Spleen (tissue), 11 donors: ENCODE results near the gene NT5DC2. TPM values are rescaled to one million over a fixed set of nuclear protein-coding genes. Genes with fewer than 3 reads are reported as not detected.

Source experiments
- DNase-seq: peaks from one replicate; pipeline ENCODE4 v3.0.0-alpha.2; 2020
- H3K27ac ChIP-seq, 8 donors: fragments of 200-600 bp; sonication (generic) in 7 of 8; 1 replicate in 4 of 8; 2 replicates in 4 of 8; pipeline versions ENCODE4 v1.5.0 to v1.8.0; 2016 to 2021; ENCODE audit warnings: inconsistent platforms in 4 of 8, mild to moderate bottlenecking in 4 of 8, moderate library complexity in 1 of 8
- H3K27me3 ChIP-seq, 7 donors: fragments of 200-600 bp; sonication (generic) in 6 of 7; replicated peaks in 1 of 7; 1 replicate in 4 of 7; 2 replicates in 3 of 7; pipeline versions ENCODE4 v1.5.0 to v1.8.0; 2016 to 2021; ENCODE audit warnings: inconsistent platforms in 3 of 7, mild to moderate bottlenecking in 1 of 7
- H3K36me3 ChIP-seq, 6 donors: fragments of 200-600 bp; sonication (generic) in 5 of 6; 1 replicate in 4 of 6; 2 replicates in 2 of 6; pipeline versions ENCODE4 v1.5.0 to v1.8.0; 2016 to 2021; ENCODE audit warnings: inconsistent platforms in 2 of 6
- H3K4me1 ChIP-seq, 6 donors: fragments of 200-600 bp; sonication (generic) in 5 of 6; 1 replicate in 3 of 6; 2 replicates in 3 of 6; pipeline versions ENCODE4 v1.5.0 to v1.8.0; 2016 to 2021; ENCODE audit warnings: inconsistent platforms in 3 of 6
- H3K4me3 ChIP-seq, 8 donors: fragments of 200-600 bp; sonication (generic) in 7 of 8; 1 replicate in 4 of 8; 2 replicates in 4 of 8; pipeline versions ENCODE4 v1.5.0 to v1.8.0; 2016 to 2021; ENCODE audit warnings: inconsistent platforms in 4 of 8, mild to moderate bottlenecking in 4 of 8, moderate library complexity in 2 of 8
- H3K9me3 ChIP-seq, 8 donors: fragments of 200-600 bp; sonication (generic) in 7 of 8; 1 replicate in 4 of 8; 2 replicates in 4 of 8; pipeline versions ENCODE4 v1.5.0 to v1.8.0; 2016 to 2021; ENCODE audit warnings: inconsistent platforms in 4 of 8
- CTCF ChIP-seq, 11 experiments: fragments of 200-600 bp in 7 of 11; fragments of 450-650 bp in 4 of 11; sonication (generic) in 4 of 11; IDR thresholded peaks in 8 of 11; conservative IDR thresholded peaks in 3 of 11; 1 replicate in 7 of 11; 2 replicates in 4 of 11; pipeline versions ENCODE4 v1.4.0 to v1.8.0; 2016 to 2021; ENCODE audit warnings: antibody characterized with exemption in 11 of 11, inconsistent platforms in 4 of 11, mild to moderate bottlenecking in 1 of 11
- POLR2A ChIP-seq, 3 donors: fragments of 450-650 bp; IDR thresholded peaks; one replicate each; pipeline ENCODE4 v1.5.1; 2017; ENCODE audit warnings: antibody characterized with exemption in 3 of 3, mild to moderate bottlenecking in 1 of 3
- POLR2AphosphoS5 ChIP-seq, 3 donors: sonication (generic); formaldehyde crosslinking; IDR thresholded peaks; one replicate each; pipeline ENCODE4 v1.5.1; 2017; ENCODE audit warnings: antibody characterized with exemption in 3 of 3
- WGBS, 5 donors: extraction: QIAGEN DNeasy Blood & Tissue Kit in 3 of 5; methylation state at CpG; one replicate each; pipeline versions ENCODE4 v1.1.5 to v1.1.7; 2013 to 2018; 5-methylcytosine and 5-hydroxymethylcytosine counted together
- intact Hi-C: fragments of 100-400 bp; cut with DNase I; formaldehyde crosslinking; loops from one replicate; pipeline ENCODE4 v1.15.0; 2023; ENCODE audit warnings: low total_unique reads
- polyA plus RNA-seq, 3 donors: library from polyadenylated mRNA; stranded (reverse); fragments of 200-250 nt; gene quantifications; one replicate each; pipeline ENCODE4 v1.2.1, GENCODE V29; 2013
- total RNA-seq, 7 donors: library from RNA; depleted of rRNA in 3 of 7; stranded (reverse); fragments of >200 nt in 3 of 7; fragmentation: NEBNext Ultra II Directional in 4 of 7; extraction: Animal tissue kit (Norgen Biotek cat#: 25700) in 4 of 7; gene quantifications; one replicate each; pipeline versions ENCODE4 v1.1.0 to v1.2.1, GENCODE V29; 2016 to 2021
- donor health status: healthy with polysubstance abuse.
- donor health status: DM: no; HTN: no; CAD: no; lungs with moderate emphysema.
- donor health status: DM: no; HTN: no; CAD: no.
- donor health status: Bipolar disorder and iron deficiency.
- donor health status: healthy.
- donor health status: DM: no; HTN: no; CAD: no.
- donor health status: DM: yes; HTN: yes; CAD: no.

Gene NT5DC2
- total and polyA plus RNA-seq, 10 donors = 7.8 to 26.0 (median 11.3) TPM

DNA sequence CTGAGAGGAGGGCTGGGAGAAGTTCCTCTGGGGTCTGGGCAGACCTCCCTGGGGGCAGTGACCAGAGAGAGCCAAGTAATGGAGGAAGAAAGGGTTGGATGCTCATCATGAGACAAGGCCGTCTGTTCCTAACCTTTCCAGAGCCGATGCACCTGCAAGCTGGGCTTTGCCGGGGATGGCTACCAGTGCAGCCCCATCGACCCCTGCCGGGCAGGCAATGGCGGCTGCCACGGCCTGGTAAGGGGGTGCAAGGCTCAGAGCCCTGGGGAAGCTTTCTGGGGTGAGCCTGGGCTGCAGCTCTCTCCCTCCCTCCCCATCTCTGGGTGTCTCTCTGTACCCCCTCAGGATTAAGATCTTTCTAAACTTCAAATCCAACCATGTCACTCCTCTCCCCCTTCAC, 22.1 kb downstream of the NT5DC2 start:
- no peaks in the 10 kb centered on the region for H3K27me3 ChIP-seq
- H3K4me1 ChIP-seq = peaks cover 0 to 6% (median 0%) of the 10 kb centered on the region in 6 donors
- no peak for DNase-seq
- no peak overlapping the region for H3K4me3 ChIP-seq
- 88 to 93% (median 89%) methylated on average over 7 of the region's 7 CpGs for WGBS, 5 donors
- H3K9me3 ChIP-seq = no peaks in the 10 kb centered on the region
- no peak overlapping the region for H3K27ac ChIP-seq
- TF ChIP-seq CTCF (IDR thresholded peaks at IDR 0.05 in 8 of 11, conservative IDR thresholded peaks at IDR 0.05 in 3 of 11) (no peak), POLR2AphosphoS5 (IDR thresholded peaks at IDR 0.05) (peak in 1 of 3 donors; percentile 58)
- intact Hi-C loops = no loop called here
- H3K36me3 ChIP-seq = peaks cover 0 to 100% (median 27%) of the 10 kb centered on the region in 6 donors

GRCh38 chr3:52509753-52510328, 23.8 kb downstream of the NT5DC2 start:
- no peak for DNase-seq
- H3K4me3 ChIP-seq = no peak overlapping the region
- no peak for TF ChIP-seq CTCF (IDR thresholded peaks at IDR 0.05 in 8 of 11, conservative IDR thresholded peaks at IDR 0.05 in 3 of 11)
- no peak for TF ChIP-seq POLR2A (IDR thresholded peaks at IDR 0.05)
- TF ChIP-seq POLR2AphosphoS5 (IDR thresholded peaks at IDR 0.05) = peak in 2 of 3 donors; percentile 27 to 50
- H3K27ac ChIP-seq = no peak overlapping the region
- H3K27me3 ChIP-seq = no peaks in the 10 kb centered on the region
- intact Hi-C loops = no loop called here
- no peaks in the 10 kb centered on the region for H3K9me3 ChIP-seq
- peaks cover 0 to 100% (median 29%) of the 10 kb centered on the region in 6 donors for H3K36me3 ChIP-seq
- H3K4me1 ChIP-seq = peaks cover 0 to 6% (median 0%) of the 10 kb centered on the region in 6 donors
- 79 to 88% (median 83%) methylated on average over 8 to 12 of the region's 12 CpGs for WGBS, 5 donors

DNA sequence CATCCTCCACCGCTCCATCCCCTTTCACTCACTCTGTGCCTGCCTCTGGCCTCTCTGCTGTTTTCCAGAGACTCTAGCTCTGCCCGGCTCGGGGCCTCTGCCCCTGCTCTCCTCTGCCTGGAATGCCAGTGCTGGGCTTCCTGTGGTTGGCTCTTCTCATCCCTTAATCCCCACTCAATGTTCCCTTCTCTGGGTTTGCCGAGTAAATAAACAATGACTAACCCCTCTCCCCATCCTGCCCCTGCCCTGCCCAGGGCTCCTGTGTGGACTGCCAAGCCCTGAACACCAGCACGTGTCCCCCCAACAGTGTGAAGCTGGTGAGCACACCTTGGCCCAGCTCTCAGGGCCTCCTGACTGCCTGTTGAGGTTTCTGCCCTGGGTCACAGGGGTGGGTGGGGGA, 26.3 kb downstream of the NT5DC2 start:
- Histone ChIP-seq H3K9me3 (no peaks in the 10 kb centered on the region), H3K36me3 (peaks cover 0 to 100% (median 24%) of the 10 kb centered on the region in 6 donors), H3K27ac (no peak overlapping the region), H3K4me3 (no peak overlapping the region), H3K27me3 (no peaks in the 10 kb centered on the region), H3K4me1 (no peaks in the 10 kb centered on the region)
- intact Hi-C loops = no loop called here
- DNase-seq = no peak
- WGBS, 5 donors = 76 to 96% (median 87%) methylated on average over 5 of the region's 5 CpGs
- TF ChIP-seq CTCF (IDR thresholded peaks at IDR 0.05 in 8 of 11, conservative IDR thresholded peaks at IDR 0.05 in 3 of 11) = no peak
- TF ChIP-seq POLR2A (IDR thresholded peaks at IDR 0.05) = no peak
- no peak for TF ChIP-seq POLR2AphosphoS5 (IDR thresholded peaks at IDR 0.05)

DNA sequence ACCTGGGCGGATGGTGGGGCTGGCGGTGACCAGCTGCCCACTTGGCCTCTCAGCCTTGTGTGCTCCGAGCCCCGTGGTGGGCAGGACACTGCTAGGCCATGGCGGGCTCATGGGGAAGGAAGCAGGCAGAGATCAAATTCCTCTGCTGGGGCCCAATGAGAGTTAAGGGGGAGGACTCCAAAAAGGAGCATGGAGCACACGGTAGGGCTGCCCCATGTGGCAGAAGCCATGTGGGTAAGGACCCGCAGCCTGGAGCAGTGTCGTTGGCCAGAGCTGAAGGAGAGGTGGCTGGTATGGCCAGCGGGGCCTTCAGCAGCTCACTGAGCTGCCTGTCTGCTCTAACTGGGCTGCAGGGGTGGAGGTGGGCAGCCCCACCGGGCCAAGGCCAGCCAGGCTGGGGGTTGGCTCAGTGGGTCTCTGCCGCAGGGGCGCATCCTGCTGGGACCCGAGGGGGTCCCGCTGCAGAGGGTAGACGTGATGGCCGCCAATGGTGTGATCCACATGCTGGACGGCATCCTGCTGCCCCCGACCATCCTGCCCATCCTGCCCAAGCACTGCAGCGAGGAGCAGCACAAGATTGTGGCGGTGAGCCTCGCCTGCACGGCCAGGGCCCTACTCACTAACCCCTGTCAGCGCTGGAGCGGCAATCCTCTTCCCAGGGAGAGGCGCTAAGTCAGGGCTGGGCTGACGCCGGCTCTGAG, 27.2 kb downstream of the NT5DC2 start:
- no peak for DNase-seq
- Histone ChIP-seq H3K27me3 (no peaks in the 10 kb centered on the region), H3K9me3 (no peaks in the 10 kb centered on the region), H3K36me3 (peaks cover 0 to 100% (median 24%) of the 10 kb centered on the region in 6 donors), H3K27ac (no peak overlapping the region), H3K4me3 (no peak overlapping the region), H3K4me1 (peaks cover 0 to 6% (median 0%) of the 10 kb centered on the region in 6 donors)
- TF ChIP-seq POLR2AphosphoS5 (IDR thresholded peaks at IDR 0.05) (peak in 1 of 3 donors; percentile 51), CTCF (IDR thresholded peaks at IDR 0.05 in 8 of 11, conservative IDR thresholded peaks at IDR 0.05 in 3 of 11) (no peak)
- WGBS, 5 donors = 79 to 91% (median 86%) methylated on average over 21 to 27 of the region's 27 CpGs
- intact Hi-C loops = no loop called here
